K562 (cell line): ENCODE results near the gene ATXN1L. TPM values are rescaled to one million over a fixed set of nuclear protein-coding genes. Genes with fewer than 3 reads are reported as not detected.

Experiments used
- CHD2 ChIP-seq: IDR thresholded peaks from 2 replicates; pipeline ENCODE4 v1.6.1; 2011; ENCODE audit warnings: low read depth, low read length
- CHD4 ChIP-seq: fragments of 200-600 bp; sonication (generic); IDR thresholded peaks from 3 replicates; pipeline ENCODE4 v1.6.1; 2012; ENCODE audit warnings: low read depth, mild to moderate bottlenecking, mixed read lengths, low read length, inconsistent platforms; ENCODE audit not compliant: insufficient read depth, insufficient replicate concordance, poor library complexity, severe bottlenecking
- EGR1 ChIP-seq: fragments of 450-650 bp; conservative IDR thresholded peaks from 2 replicates; pipeline ENCODE4 v1.6.1; 2017; ENCODE audit warnings: mild to moderate bottlenecking
- EP300 ChIP-seq: IDR thresholded peaks from 2 replicates; pipeline ENCODE4 v1.6.1; 2012; ENCODE audit warnings: low read length, improper control_type of control experiment
- ESRRB ChIP-seq: fragments of 250-450 bp; sonication (Bioruptor Pico); IDR thresholded peaks from 2 replicates; pipeline ENCODE4 v1.5.0; 2020; ENCODE audit warnings: mild to moderate bottlenecking, moderate library complexity, borderline replicate concordance
- GATA2 ChIP-seq: sonication (generic); formaldehyde crosslinking; IDR thresholded peaks from 2 replicates; pipeline ENCODE4 v1.4.0; 2020; ENCODE audit warnings: mild to moderate bottlenecking, missing genetic modification reagents
- MAFK ChIP-seq: IDR thresholded peaks from 2 replicates; pipeline ENCODE4 v1.6.1; 2011; ENCODE audit warnings: low read length, improper control_type of control experiment
- NRF1 ChIP-seq, 2 experiments: fragments of 450-650 bp; IDR thresholded peaks in 1 of 2; conservative IDR thresholded peaks in 1 of 2; 2 replicates each; pipeline ENCODE4 v1.6.1; 2014; ENCODE audit warnings: mild to moderate bottlenecking in 2 of 2
- PBX2 ChIP-seq, 2 experiments: IDR thresholded peaks in 1 of 2; conservative IDR thresholded peaks in 1 of 2; 2 replicates each; pipeline ENCODE4 v1.6.1; 2016; ENCODE audit warnings: low read depth in 2 of 2, mild to moderate bottlenecking in 1 of 2, missing compliant biosample characterization in 1 of 2, missing genetic modification characterization in 1 of 2, moderate library complexity in 1 of 2
- SMARCE1 ChIP-seq: fragments of 450-650 bp; IDR thresholded peaks from 2 replicates; pipeline ENCODE4 v1.7.1; 2016; ENCODE audit warnings: mild to moderate bottlenecking
- TEAD1 ChIP-seq, 2 experiments: fragments of 450-650 bp in 1 of 2; sonication (generic) in 1 of 2; formaldehyde crosslinking; IDR thresholded peaks; 2 replicates each; pipeline versions ENCODE4 v1.4.0 to v1.8.0; 2020 to 2022; ENCODE audit warnings: mild to moderate bottlenecking in 2 of 2, missing genetic modification reagents in 1 of 2
- ZBED1 ChIP-seq: IDR thresholded peaks from 2 replicates; pipeline ENCODE4 v1.6.1; 2014
- ZKSCAN1 ChIP-seq: fragments of 150-350 bp; IDR thresholded peaks from 2 replicates; pipeline ENCODE4 v1.6.1; 2016; ENCODE audit warnings: low read depth, low read length
- ZNF318 ChIP-seq, 2 experiments: fragments of 450-650 bp; IDR thresholded peaks; 2 replicates each; pipeline ENCODE4 v1.6.1; 2016; ENCODE audit warnings: mild to moderate bottlenecking in 2 of 2, borderline replicate concordance in 1 of 2, low read depth in 1 of 2, moderate library complexity in 1 of 2
- ZNF764 ChIP-seq: fragments of 250-450 bp; sonication (Bioruptor Pico); IDR thresholded peaks from 2 replicates; pipeline ENCODE4 v1.4.0; 2020; ENCODE audit warnings: low read depth, mild to moderate bottlenecking, moderate library complexity
- polyA plus RNA-seq, 8 experiments: library from polyadenylated mRNA; depleted of rRNA in 4 of 8; stranded (reverse) in 5 of 8; unstranded in 3 of 8; fragments of >200 nt; fragmentation: Nextera tagmentation in 2 of 8; fragmentation: Illumina TruSeq in 1 of 8; extraction: Ambion mirVana in 2 of 8; extraction: Trizol in 1 of 8; gene quantifications; 2 replicates each; pipeline versions ENCODE4 v1.2.1 to v1.2.3, GENCODE V29; 2011 to 2014; ENCODE audit warnings: inconsistent platforms in 1 of 8, missing spikeins in 1 of 8
- total RNA-seq, 7 experiments: library from RNA; depleted of rRNA in 6 of 7; stranded (reverse); fragments of >200 nt in 6 of 7; fragmentation: Illumina TruSeq in 2 of 7; extraction: Trizol in 2 of 7; gene quantifications; 2 replicates each; pipeline versions ENCODE4 v1.2.1 to v1.2.3, GENCODE V29; 2011 to 2021; ENCODE audit warnings: low replicate concordance in 1 of 7

ATXN1L gene
- total and polyA plus RNA-seq, 9 of the 15 experiments (the other 6 are each of a cell fraction or from before 2014, with no cell fraction given), result 1.4 to 11.3 (median 9.3) TPM

GRCh38 chr16:71894229-71894920 lies 48.6 kb downstream of the ATXN1L start (continued):
- no peak for TF ChIP-seq PBX2 (CRISPR knock-in tag; IDR thresholded peaks at IDR 0.05; ENCODE audit: low read depth)
- TF ChIP-seq PBX2 (tag; conservative IDR thresholded peaks at IDR 0.05; ENCODE audit: low read depth), result no peak
- no peak for TF ChIP-seq ZKSCAN1
- TF ChIP-seq GATA2 (CRISPR knock-in tag), result no peak
- TF ChIP-seq ZNF764 (CRISPR knock-in tag), result no peak
- TF ChIP-seq NRF1 (conservative IDR thresholded peaks at IDR 0.05 in 1 of 2, IDR thresholded peaks at IDR 0.05 in 1 of 2), result peak; percentile 26 to 45; a peak in 3 of 4 replicates
- TF ChIP-seq TEAD1 (CRISPR knock-in tag; IDR thresholded peaks at IDR 0.05), result no peak
- no peak for TF ChIP-seq ZNF318 (IDR thresholded peaks at IDR 0.05; ENCODE audit: borderline replicate concordance in 1 of 2, low read depth in 1 of 2)
- TF ChIP-seq EGR1, result no peak
- TF ChIP-seq SMARCE1, result 0 out of 2 replicates have a peak, but pooled peaks have one; percentile 56
- no peak for TF ChIP-seq ZBED1
- no peak for TF ChIP-seq MAFK
- no peak for TF ChIP-seq CHD4
- TF ChIP-seq CHD2, result no peak
- TF ChIP-seq ESRRB (CRISPR knock-in tag), result no peak
- no peak for TF ChIP-seq EP300
